Transverse colon (tissue), 4 donors: ENCODE results near the gene GTPBP10. TPM values are rescaled to one million over a fixed set of nuclear protein-coding genes. Genes with fewer than 3 reads are reported as not detected.

ENCODE experiments used
- DNase-seq: peaks from one replicate; pipeline ENCODE4 v3.0.0-alpha.2; 2019
- H3K27ac ChIP-seq, 4 donors: fragments of 200-600 bp; sonication (generic); 2 replicates each; pipeline ENCODE4 v1.5.1; 2016 to 2018; ENCODE audit warnings: inconsistent platforms in 4 of 4
- H3K27me3 ChIP-seq: fragments of 200-600 bp; sonication (generic); 2 replicates; pipeline ENCODE4 v1.5.1; 2017; ENCODE audit warnings: inconsistent platforms
- H3K36me3 ChIP-seq, 4 donors: fragments of 200-600 bp; sonication (generic); 2 replicates each; pipeline ENCODE4 v1.5.1; 2017 to 2019; ENCODE audit warnings: inconsistent platforms in 4 of 4
- H3K4me1 ChIP-seq, 4 donors: fragments of 200-600 bp; sonication (generic); 2 replicates each; pipeline ENCODE4 v1.5.1; 2017 to 2020; ENCODE audit warnings: inconsistent platforms in 4 of 4
- H3K4me3 ChIP-seq, 4 donors: fragments of 200-600 bp; sonication (generic); 1 replicate in 1 of 4; 2 replicates in 3 of 4; pipeline versions ENCODE4 v1.5.1 to v1.6.1; 2017 to 2019; ENCODE audit warnings: inconsistent platforms in 4 of 4
- H3K9me3 ChIP-seq, 2 donors: fragments of 200-600 bp; sonication (generic); 2 replicates each; pipeline ENCODE4 v1.5.1; 2017 to 2019; ENCODE audit warnings: inconsistent platforms in 2 of 2
- CTCF ChIP-seq, 5 experiments: fragments of 200-600 bp in 3 of 5; fragments of 450-650 bp in 2 of 5; sonication (generic) in 3 of 5; IDR thresholded peaks; 1 replicate in 2 of 5; 2 replicates in 3 of 5; pipeline ENCODE4 v1.5.1; 2016 to 2017; ENCODE audit warnings: antibody characterized with exemption in 5 of 5, inconsistent platforms in 3 of 5, mild to moderate bottlenecking in 2 of 5, moderate library complexity in 1 of 5
- EP300 ChIP-seq: sonication (generic); formaldehyde crosslinking; IDR thresholded peaks from one replicate; pipeline ENCODE4 v1.6.1; 2017; ENCODE audit warnings: antibody characterized with exemption, low read depth
- POLR2A ChIP-seq: fragments of 450-650 bp; IDR thresholded peaks from one replicate; pipeline ENCODE4 v1.6.1; 2016; ENCODE audit warnings: antibody characterized with exemption, mild to moderate bottlenecking, moderate library complexity
- POLR2AphosphoS5 ChIP-seq, 3 donors: sonication (generic); formaldehyde crosslinking; IDR thresholded peaks; one replicate each; pipeline ENCODE4 v1.6.1; 2016; ENCODE audit warnings: antibody characterized with exemption in 3 of 3
- WGBS, 2 donors: methylation state at CpG; one replicate each; pipeline ENCODE4 v1.1.5; 2018; ENCODE audit warnings: low coverage in 1 of 2; 5-methylcytosine and 5-hydroxymethylcytosine counted together
- in situ Hi-C, 4 donors: fragments of 200-750 bp; cut with MboI; loops; one replicate each; pipeline versions ENCODE4 v1.15.0 to v1.15.1; 2017; ENCODE audit warnings: low sequenced_read_pairs in 3 of 4, low pct_ligation_motif_present in 1 of 4, low pct_unique_long_range_greater_than_20kb in 1 of 4
- intact Hi-C: fragments of 100-400 bp; cut with DNase I; formaldehyde crosslinking; loops from one replicate; pipeline ENCODE4 v1.15.1; 2023; ENCODE audit warnings: low total_unique reads
- total RNA-seq, 4 donors: library from RNA; depleted of rRNA; stranded (reverse); fragments of >200 nt; gene quantifications; one replicate each; pipeline ENCODE4 v1.1.0, GENCODE V29; 2016

Gene GTPBP10
- total RNA-seq, 4 donors from 2014 or later: 1.5 to 71.0 (median 19.6) TPM

DNA sequence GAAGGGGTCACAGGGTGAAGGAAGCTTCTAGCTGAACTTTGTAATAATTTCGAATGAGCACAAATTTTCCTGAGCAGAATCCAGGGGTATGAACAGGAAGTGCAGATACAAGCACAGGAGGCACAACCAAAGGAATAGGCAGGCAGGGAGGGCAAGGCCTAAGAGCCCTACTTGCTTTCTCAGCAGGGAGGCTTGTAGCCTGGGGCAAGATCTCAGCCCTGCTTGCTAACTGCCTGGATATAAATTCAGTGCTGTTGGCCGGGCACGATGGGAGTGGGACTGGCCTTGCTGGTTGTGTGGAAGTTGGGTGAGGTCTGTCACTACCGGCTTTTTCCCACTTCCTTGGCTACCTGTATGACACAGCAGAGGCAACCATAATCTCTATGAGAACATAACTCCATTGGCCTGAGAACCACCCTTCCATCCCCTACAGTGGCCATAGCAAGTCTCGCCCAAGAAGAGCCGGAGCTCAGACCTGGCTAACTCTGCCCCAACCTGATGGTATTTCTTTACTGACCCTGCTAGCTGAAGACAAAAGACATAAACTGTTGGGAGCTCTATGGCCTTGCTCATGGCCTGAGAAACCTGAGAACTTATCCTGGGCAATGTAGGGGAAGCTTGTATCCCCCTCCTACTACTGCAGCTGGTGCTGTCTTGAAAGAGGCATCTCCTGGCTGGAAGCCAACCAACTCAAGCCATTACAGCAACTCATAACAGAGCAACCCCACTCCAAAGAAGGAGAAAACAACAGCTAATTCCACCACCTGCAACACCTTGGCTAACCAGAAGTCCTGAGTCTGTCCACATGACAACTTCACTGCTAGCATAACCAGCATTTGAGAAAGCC is 84.3 kb downstream of the GTPBP10 start:
- TF ChIP-seq POLR2A (no peak), EP300 (no peak), CTCF (IDR thresholded peaks at IDR 0.05) (no peak), POLR2AphosphoS5 (IDR thresholded peaks at IDR 0.05) (no peak)
- Histone ChIP-seq H3K9me3 (no peaks in the 10 kb centered on the region), H3K36me3 (no peaks in the 10 kb centered on the region), H3K4me1 (no peaks in the 10 kb centered on the region), H3K27me3 (no peaks in the 10 kb centered on the region), H3K27ac (no peak overlapping the region), H3K4me3 (no peak overlapping the region)
- intact Hi-C loops: no loop called here
- WGBS, 2 donors: 91% methylated on average over 6 of the region's 6 CpGs; no CpG with 5 or more reads in 1 of the 2 donors
- in situ Hi-C loops: loop anchor here in 1 of 4 donors (10.0 kb wide), 1 partner anchor 276 kb away; the partner anchor contains the start of gene STEAP1
- DNase-seq: no peak

- intact Hi-C loops: no loop called here
- DNase-seq: no peak
- Histone ChIP-seq H3K36me3 (no peaks in the 10 kb centered on the region), H3K27ac (no peak overlapping the region), H3K4me1 (no peaks in the 10 kb centered on the region), H3K27me3 (no peaks in the 10 kb centered on the region), H3K4me3 (no peak overlapping the region), H3K9me3 (no peaks in the 10 kb centered on the region)
- TF ChIP-seq CTCF (IDR thresholded peaks at IDR 0.05): no peak
- no peak for TF ChIP-seq EP300
- TF ChIP-seq POLR2AphosphoS5 (IDR thresholded peaks at IDR 0.05): no peak
- TF ChIP-seq POLR2A: no peak
- in situ Hi-C loops: loop anchor here in 1 of 4 donors (10.0 kb wide), 1 partner anchor 278 kb away; the partner anchor contains the start of gene STEAP1
- 67 to 79% methylated on average over 1 to 10 of the region's 10 CpGs for WGBS, 2 donors
These were observed 86.2 kb downstream of the GTPBP10 start for GRCh38 chr7:90432752-90433151.

DNA sequence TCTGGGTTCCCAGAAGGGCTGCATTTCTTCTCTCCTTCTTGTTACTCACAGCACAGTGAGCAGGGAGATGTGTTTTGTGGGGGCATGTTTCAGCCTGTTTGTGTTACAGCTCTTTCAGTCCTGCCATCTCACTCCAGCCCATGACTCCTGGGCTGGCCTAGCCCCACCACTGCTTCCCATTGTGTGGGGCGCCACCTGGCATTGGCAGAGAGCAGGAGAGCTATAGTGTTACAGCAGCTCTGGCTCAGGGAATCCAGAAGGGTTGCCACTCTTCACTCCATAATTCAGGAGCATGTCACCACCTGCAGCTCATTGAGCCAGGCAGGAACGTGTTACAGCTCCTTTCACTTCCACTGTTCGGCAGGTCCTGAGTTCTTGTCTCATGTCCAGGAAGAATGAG is 86.7 kb downstream of the GTPBP10 start:
- 91% methylated on average over 3 of the region's 3 CpGs; no CpG with 5 or more reads in 1 of the 2 donors for WGBS, 2 donors
- no peaks in the 10 kb centered on the region for H3K27me3 ChIP-seq
- no peak for TF ChIP-seq POLR2A
- TF ChIP-seq POLR2AphosphoS5 (IDR thresholded peaks at IDR 0.05): no peak
- no peak for TF ChIP-seq EP300
- TF ChIP-seq CTCF (IDR thresholded peaks at IDR 0.05): no peak
- no peak overlapping the region for H3K27ac ChIP-seq
- no peaks in the 10 kb centered on the region for H3K36me3 ChIP-seq
- DNase-seq: no peak
- no peaks in the 10 kb centered on the region for H3K4me1 ChIP-seq
- H3K9me3 ChIP-seq: no peaks in the 10 kb centered on the region
- in situ Hi-C loops (loop anchor here in 1 of 4 donors (10.0 kb wide), 1 partner anchor 278 kb away; the partner anchor contains the start of gene STEAP1), intact Hi-C loops (no loop called here)
- no peak overlapping the region for H3K4me3 ChIP-seq

Other genes starting within 250 kb of the GTPBP10 start
- 10 to 100 TPM in 2 of 4 donors, 1 to 10 TPM in 2; 4.1 to 36.4 (median 18.6) TPM for gene STEAP1, start 192.2 kb upstream of the GTPBP10 start, total RNA-seq
- gene STEAP2, start 135.0 kb upstream of the GTPBP10 start, total RNA-seq: 10 to 100 TPM in 3 of 4 donors, 1 to 10 TPM in 1; 9.2 to 42.9 (median 27.9) TPM
- 1 to 10 TPM; 1.4 to 6.8 (median 4.5) TPM for gene CFAP69, start 101.5 kb upstream of the GTPBP10 start, total RNA-seq
- gene FAM237B, start 25.4 kb upstream of the GTPBP10 start, total RNA-seq: not detected
- gene CLDN12, start 56.7 kb downstream of the GTPBP10 start, total RNA-seq: 10 to 100 TPM in 3 of 4 donors, 1 to 10 TPM in 1; 4.2 to 42.2 (median 33.6) TPM
- gene PTTG1IP2, start 122.9 kb downstream of the GTPBP10 start, total RNA-seq: not detected
- 10 to 100 TPM in 1 of 4 donors, 1 to 10 TPM in 2, under 1 TPM in 1; 0.40 to 15.4 (median 4.8) TPM for gene CDK14, start 249.6 kb downstream of the GTPBP10 start, total RNA-seq